DMS153 (cell line): ENCODE measurements around the gene PA2G4.
"Not testable (repeated sequence)": the region's sequence is repeated elsewhere in the genome, so short reads cannot be mapped to it uniquely, and the experiment has no call there.

Experiments used
- DNase-seq: peaks from one replicate; lab custom pipeline; 2025; lab: John Stamatoyannopoulos, UW

The PA2G4 gene

DNA sequence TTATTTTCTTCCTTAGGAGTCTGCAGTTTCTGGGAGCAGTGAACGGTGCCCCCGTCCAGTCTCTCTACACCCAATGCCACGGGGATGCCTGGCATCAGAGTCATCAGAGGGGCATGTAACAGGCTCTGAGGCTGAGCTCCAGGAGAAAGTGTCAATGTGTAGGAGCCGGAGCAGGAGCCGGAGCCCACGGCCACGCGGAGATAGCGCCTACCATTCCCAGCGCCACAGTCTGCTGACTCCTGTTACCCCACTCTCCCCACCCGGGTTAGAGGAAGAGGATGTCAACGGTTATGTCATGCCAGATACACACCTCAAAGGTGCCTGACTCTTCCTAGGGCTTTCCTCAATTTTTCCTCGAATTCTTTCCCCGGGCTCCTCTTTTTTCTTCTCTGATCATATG is 3.3 kb upstream of the PA2G4 start:
- DNase-seq: no peak

DNA sequence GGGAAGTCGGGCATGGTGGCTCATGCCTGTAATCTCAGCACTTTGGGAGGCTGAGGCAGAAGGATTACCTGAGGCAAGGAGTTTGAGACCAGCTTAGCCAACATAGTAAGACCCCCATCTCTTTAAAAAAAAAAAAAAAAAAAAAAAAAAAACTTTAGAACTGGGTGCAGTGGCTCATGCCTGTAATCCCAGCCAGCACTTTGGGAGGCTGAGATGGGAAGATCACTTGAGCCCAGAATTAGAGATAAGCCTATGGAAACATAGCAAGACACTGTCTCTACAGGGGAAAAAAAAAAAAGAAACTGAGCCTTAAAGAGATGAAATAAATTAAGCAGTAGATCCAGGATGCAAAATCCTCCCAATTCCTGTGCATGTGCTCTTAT is 1.7 kb upstream of the PA2G4 start:
- no peak for DNase-seq

DNA sequence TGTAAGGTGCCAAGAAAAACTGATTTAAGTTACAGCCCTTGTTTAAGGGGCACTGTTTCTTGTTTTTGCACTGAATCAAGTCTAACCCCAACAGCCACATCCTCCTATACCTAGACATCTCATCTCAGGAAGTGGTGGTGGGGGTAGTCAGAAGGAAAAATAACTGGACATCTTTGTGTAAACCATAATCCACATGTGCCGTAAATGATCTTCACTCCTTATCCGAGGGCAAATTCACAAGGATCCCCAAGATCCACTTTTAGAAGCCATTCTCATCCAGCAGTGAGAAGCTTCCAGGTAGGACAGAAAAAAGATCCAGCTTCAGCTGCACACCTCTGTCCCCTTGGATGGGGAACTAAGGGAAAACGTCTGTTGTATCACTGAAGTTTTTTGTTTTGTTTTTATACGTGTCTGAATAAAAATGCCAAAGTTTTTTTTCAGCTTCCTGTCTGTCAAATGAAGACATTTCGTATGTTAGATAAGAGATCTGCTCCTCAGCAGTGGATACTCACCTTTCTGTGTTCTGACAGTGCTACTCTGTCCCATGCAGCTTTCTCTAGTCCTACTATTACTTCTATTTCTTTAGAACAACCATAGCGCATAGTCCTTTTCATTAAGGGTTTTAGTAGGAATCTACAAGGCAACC is 1.2 kb upstream of the PA2G4 start:
- no peak for DNase-seq

DNA sequence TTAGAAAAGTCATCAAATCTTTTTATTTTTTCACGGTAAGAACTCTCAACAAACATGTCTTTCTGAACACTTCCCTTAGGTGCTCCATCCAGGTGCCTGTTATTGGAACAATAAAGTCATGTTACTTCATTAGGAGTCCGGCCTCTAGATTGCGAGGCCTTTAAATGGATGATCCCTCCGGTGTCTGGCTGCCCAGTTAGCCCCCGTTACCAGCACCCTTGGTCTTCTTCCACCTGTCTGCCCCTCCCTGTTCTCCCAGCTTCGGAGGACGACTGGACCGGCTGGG is 593 bp upstream of the PA2G4 start:
- DNase-seq: no peak

DNA sequence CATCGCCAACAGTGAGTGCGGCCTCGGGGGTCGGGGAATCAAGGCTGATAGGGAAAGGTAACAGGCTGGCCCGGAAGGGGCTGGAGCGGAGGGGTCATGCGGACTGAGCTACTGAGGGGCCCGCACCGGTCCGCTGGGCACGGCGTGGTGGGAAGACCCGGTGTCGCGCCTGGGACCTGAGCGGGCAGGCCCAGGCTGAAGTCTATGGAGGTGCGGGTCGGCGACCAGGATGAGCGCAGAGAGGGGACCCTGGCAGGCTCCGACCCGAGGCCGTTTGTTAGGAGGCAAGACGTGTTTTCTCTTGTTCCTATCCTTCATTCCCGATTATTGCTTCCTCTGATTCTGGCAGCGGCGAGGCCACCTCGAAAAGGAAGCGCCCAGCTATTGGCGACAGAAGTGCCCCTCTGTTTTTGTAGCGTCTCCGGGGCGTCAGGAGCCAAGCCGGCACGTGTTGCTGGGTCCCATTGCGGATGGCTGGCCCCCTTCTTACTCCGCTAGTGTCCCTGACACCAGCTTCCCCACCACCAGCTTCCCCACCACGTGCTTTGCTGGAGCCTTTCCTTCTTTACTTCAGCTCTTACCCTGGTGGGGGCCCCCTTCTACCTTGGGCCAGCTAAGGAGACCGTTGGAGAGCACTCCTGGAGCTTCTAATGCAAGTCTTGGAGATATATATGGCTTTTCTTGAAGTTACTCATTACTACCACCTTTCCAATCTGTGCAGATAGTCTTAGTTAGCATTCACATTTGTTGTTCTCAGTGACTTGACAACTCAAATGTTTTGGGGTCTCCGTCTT is 653 bp downstream of the PA2G4 start:
- no peak for DNase-seq

DNA sequence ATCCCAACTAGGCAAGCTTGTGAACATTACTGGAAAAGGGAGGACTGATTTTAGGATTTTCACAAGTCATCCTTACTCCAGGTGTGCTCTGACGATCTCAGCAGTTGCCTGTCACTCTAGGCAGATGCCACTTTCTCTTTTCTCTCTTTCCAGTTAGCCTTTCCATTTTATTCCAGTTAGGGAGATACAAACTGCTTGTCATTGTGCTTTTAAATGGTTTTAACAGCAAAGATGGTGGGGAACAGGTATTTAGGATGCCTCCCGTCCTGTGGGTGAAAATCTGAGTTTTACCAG is 1.2 kb downstream of the PA2G4 start:
- no peak for DNase-seq

GRCh38 chr12:56107242-56107641 is 2.9 kb downstream of the PA2G4 start:
- DNase-seq: no peak

GRCh38 chr12:56110571-56110970 is 6.2 kb downstream of the PA2G4 start:
- DNase-seq: no peak

DNA sequence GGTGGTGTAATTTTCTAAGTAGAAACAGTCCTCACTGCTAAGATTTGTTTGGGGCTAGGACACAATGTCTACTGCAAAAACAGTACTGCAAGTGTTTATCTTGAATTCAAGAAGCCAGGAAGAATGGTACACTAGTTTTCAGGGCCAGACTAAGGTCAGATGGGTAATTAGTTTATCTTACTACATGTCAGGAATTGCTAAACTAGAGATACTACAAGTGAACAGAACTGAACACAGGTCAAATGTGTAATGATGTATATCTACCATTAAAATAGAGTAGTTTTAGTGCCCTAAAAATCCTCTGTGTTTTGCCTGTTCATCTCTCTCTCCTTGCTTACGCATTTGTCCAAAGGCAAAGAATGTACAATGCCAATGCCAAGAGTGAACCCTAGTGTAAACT is 9.7 kb downstream of the PA2G4 start:
- no peak for DNase-seq

DNA sequence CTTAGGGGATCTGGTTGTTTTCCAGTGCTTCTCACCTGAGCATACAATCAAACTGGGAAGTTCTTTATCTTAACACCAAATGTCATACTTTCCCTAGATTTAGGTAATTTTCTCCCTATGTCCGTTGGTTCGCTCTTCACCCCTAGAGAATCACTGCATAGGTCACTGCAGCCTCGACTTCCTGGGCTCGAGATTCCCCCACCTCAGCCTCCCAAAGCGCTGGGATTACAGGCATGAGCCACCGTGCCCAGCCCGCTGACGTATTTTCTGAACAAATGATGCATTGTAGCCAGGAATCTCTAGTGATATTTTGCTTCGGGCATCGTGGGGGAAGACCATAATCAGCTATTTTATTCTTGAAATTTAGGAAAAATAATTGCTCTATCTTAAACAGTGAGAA is 11.0 kb downstream of the PA2G4 start:
- DNase-seq: no peak

DNA sequence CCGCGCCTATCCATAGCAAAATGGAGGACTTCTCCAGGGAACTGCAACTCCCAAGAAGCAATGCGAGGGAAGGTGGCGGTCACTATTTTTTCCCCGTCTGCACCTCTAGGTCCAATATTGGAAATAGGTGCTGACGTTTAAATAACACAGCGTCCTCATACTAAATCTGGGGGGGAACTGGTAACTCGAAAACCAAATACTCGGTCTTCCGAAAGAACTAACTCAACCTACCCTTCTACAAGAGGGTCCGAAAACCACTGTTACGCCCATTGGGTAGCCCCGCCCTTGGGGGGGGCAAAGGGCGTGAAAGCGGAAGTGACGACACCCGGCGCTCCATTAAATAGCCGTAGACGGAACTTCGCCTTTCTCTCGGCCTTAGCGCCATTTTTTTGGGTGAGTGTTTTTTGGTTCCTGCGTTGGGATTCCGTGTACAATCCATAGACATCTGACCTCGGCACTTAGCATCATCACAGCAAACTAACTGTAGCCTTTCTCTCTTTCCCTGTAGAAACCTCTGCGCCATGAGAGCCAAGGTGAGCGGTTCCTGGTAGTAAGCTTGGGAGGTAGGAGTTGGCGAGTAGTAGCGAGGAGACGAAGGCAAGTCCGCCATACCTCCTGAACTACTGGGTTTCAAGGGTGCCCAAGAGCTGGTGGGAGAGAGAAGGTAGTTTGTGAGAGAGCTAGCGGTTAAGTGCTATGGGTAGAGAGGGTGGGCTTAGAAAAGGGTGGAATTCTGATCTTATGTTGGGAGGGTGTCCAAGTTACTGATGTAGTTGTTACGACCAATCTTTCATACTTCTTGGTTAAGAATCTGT is 12.1 kb downstream of the PA2G4 start, which contains the start of gene RPL41:
RPL41 (plus strand) TSS at position 367 of the 815 bp plus-strand sequence.
- DNase-seq: peak; percentile 90

- not testable (repeated sequence) for DNase-seq
These were observed 12.8 kb downstream of the PA2G4 start for GRCh38 chr12:56117082-56117706.

GRCh38 chr12:56117778-56118687 is 13.7 kb downstream of the PA2G4 start, which contains the start of gene ZC3H10:
TSS of gene ZC3H10 (plus strand) at chr12:56118266. CDS start at chr12:56120563, 2,297 bp downstream.
- DNase-seq: peak; percentile 99

GRCh38 chr12:56118688-56119357 is 14.5 kb downstream of the PA2G4 start:
- DNase-seq: no peak

DNA sequence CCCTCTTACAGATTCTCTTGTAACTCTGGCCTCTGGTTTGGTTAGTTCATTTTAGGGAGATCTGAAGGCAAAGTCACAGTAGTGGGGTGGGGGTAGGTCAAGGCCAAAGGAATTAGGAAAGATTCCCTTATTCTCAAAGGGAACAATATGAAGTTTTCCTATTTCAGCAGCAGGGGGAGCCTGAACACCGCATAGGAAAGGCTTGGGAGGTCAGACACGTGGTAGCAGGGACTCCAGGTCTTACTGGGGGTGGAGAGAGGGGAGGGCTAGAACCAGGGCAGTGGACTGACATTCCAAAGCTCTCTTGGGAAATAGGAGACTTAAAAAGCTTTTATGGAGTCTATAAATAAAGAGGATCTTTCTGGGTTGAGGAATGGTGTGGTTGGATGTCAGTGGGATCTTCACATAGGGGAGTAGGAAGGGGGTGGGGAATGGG is 15.0 kb downstream of the PA2G4 start:
- peak; percentile 80 for DNase-seq

- DNase-seq: no peak
These were observed 15.9 kb downstream of the PA2G4 start for GRCh38 chr12:56120158-56120846.

- DNase-seq: no peak
These were observed 17.0 kb downstream of the PA2G4 start for GRCh38 chr12:56121204-56121870.

- DNase-seq: peak; percentile 75
These were observed 18.3 kb downstream of the PA2G4 start for GRCh38 chr12:56122637-56123036.

DNA sequence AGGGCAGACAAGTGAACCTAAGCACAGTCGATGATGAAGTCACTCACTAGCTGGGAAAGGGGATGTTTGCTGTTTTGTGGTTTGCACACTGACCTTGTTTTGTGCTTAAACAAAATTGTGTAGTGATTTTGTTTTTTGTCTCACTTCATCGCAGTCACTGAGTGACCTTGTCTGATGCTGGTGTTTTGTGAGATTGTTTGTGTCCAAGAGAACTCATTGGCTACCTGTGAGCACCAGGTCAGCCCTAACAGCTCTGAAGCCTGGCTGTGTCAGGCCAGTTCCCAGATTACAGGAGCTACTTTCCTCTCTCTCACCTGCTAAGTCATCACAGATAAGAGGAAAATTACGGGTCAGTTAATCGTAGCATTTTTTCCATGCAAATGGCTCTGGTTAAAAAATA is 19.8 kb downstream of the PA2G4 start:
- DNase-seq: no peak

- no peak for DNase-seq
These were observed 22.4 kb downstream of the PA2G4 start for GRCh38 chr12:56126732-56127239.
